GM21367 (cell line): ENCODE measurements around the gene DNAJC15.
"Not testable (repeated sequence)": the region's sequence is repeated elsewhere in the genome, so short reads cannot be mapped to it uniquely, and the experiment has no call there.

ENCODE experiments used
- ATAC-seq: cut with Tn5 transposase; IDR thresholded peaks from one replicate; pipeline ENCODE4 v1.9.1; 2021; ENCODE audit not compliant: unreplicated experiment

Gene DNAJC15

GRCh38 chr13:43042410-43042921 lies 19.1 kb downstream of the DNAJC15 start:
- no peak for ATAC-seq

DNA sequence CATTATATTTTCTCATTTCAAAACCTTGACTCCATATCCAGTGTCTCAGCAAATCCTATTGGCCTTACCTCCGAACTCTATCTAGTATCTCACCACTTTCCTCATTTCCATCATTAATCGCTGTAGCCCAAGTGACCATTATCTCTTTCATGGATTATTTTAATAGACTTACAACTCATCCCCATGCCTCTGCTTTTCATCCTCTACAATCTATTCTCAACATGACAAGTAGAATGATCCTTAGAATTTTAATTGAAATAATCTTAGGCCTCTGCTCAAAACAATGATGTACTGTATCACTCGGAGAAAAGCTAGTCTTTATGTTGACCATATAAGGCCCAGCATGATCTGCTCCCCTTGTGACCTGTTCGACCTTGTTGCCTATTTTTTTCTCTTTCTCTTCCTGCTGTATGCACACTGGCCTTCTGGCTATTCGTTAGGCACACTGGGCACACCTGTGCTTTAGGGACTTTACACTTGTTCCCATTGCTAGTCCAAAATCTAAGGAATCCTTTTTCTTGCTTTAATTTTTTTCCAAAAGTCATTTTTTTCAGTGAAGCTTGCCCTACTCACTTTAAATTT lies 21.4 kb downstream of the DNAJC15 start:
- ATAC-seq: no peak

DNA sequence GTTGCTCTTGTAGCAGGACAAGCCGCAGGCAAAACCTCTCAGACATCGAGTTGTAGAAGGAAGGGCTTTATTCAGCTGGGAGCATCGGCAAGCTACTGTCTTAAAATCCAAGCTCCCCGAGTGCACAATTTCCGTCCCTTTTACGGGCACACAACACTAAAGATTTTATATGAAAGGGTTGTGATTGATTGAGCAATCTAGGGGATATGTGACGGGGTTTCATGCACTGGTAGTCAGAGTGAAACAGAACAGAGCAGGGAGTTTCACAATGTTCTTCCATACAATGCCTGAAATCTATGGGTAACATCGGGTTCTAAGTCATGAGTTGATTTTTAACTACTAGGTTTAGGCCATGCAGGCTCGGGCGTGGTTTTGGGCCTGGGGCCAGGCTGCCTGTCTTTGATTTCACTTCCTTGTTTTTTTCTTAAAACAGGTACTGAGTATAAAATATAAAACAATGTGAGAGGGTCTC lies 22.0 kb downstream of the DNAJC15 start:
- not testable (repeated sequence) for ATAC-seq

DNA sequence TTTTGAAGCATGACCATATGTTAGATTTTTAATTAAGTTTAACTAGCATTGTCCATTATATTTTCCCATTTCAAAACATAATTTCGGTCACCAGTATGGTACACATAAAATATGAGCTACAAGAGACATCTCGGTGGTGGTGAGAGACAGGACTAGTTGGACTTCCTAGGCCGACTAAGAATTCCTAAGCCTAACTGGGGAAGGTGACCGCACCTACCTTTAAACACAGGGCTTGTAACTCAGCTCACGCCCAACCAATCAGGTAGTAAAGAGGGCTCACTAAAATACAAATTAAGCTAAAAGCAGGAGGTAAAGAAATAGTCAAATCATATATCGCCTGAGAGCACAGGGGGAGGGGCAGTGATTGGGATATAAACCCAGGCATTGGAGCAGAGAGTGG lies 22.9 kb downstream of the DNAJC15 start:
- no peak for ATAC-seq

GRCh38 chr13:43054803-43055802 lies 31.7 kb downstream of the DNAJC15 start:
- no peak for ATAC-seq

DNA sequence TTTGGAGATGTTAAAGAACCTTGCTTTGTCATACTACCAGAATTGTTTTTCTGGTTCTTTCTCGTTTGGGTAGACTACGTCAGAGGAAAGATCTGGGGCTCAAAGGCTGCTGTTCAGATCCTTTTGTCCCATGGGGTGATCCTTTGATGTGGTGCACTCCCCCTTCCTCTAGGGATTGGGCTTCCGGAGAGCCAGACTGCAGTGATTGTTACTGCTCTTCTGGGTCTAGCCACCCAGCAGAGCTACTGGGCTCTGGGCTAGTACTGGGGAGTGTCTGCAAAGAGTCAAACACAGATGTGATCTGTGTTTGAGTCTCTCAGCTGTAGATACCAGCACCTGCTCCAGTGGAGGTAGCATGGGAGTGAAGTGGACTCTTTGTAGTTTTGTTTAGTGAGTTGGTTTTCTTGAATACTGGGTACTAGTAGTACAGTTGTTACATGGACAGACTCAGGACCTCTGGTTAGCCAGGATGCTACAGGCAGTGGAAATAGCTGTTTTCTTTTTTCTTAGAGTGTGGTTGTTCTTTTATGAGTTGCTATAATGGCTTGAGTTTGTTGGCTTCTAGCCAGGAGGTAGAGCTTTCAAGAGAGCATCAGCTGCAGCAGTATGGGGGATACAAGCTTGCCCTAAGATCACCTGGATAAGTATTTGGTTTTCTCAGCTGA lies 34.4 kb downstream of the DNAJC15 start:
- ATAC-seq: no peak

DNA sequence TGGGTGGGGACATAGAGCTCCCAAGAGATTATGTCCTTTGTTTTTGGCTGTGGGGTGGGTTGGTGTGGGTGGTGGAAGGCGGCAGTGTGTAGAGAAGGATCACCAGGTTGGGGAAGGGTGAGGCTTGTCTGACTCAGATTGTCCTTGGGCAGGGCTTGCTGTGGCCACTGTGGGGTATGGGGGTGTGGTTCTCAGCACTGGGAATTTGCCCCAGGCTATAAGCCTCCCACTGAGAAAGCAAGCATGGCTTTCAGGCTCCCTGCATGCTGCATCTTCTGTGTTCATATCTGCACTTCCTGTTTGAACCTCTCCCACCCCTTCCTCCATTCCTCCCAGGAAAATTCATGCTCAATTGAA lies 34.9 kb downstream of the DNAJC15 start:
- ATAC-seq: no peak

GRCh38 chr13:43058831-43059230 lies 35.4 kb downstream of the DNAJC15 start:
- no peak for ATAC-seq

DNA sequence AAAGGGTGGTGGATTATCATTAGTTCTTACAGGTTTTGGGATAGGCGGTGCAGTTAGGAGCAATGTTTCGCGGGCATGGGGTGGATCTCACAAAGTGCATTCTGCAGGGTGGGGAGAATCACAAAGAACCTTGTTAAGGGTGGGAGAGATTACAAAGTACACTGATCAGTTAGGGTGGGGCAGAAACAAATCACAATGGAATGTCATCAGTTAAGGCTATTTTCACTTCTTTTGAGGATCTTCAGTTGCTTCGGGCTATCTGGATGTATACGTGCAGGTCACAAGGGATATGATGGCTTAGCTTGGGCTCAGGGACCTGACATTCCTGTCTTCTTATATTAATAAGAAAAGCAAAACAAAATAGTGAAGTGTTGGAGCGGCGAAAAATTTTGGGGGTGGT lies 36.4 kb downstream of the DNAJC15 start:
- not testable (repeated sequence) for ATAC-seq

DNA sequence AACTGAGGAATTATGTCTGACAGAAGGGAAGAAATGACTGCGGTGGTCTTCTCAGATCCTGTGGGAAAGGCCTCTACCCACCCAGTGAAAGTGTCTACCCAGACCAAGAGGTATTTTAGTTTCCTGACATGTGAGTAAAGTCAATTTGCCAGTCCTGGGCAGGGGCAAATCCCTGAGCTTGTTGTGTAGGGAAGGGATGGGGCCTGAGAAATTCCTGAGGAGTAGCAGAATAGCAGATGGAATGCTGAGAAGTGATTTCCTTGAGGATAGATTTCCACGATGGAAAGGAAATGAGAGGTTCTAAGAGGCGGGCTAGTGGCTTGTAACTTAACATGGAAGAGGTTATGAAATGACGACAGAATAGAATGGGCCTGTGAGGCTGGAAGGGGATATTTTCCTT lies 37.4 kb downstream of the DNAJC15 start:
- not testable (repeated sequence) for ATAC-seq

DNA sequence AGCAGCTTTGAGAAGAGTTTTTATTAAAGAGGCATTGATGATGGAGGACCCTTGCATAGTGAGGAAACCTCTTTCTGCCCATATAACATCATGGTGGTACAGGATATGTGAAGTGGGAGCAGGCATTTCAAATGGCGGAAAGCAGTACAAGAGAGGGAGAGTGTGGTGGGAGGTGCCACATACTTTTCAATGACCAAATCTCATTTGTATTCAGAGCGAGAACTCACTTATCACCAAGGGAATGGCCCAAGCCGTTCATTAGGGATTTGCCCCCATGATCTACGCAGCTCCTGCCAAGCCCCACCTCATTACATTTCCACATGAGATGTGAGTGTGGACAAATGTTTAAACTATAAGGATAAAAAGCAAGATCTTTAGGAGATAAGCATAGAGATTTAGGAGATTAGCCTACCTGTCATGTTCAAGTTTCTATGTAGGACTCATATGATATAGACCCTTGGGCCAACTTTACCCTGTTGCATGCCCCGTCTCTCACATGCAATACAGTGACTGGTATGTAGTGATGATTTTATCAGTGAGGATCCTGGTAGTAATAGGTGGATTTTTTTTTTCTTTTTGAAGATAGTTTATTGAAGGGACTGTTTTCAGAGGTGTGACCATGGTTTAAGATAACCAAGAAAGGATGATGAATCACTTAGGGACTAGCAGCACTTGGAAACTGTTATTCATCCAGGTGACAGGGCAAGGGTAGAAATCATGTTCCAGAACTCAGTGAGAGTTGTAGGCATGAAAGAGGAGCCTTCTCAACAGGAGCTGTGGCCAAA lies 38.3 kb downstream of the DNAJC15 start:
- ATAC-seq: no peak

- ATAC-seq: no peak
Measured at GRCh38 chr13:43071824-43072223, 48.4 kb downstream of the DNAJC15 start.

- ATAC-seq: no peak
Measured at GRCh38 chr13:43072394-43072793, 49.0 kb downstream of the DNAJC15 start.

- ATAC-seq: peak; percentile 58
Measured at GRCh38 chr13:43074824-43075510, 51.6 kb downstream of the DNAJC15 start.

DNA sequence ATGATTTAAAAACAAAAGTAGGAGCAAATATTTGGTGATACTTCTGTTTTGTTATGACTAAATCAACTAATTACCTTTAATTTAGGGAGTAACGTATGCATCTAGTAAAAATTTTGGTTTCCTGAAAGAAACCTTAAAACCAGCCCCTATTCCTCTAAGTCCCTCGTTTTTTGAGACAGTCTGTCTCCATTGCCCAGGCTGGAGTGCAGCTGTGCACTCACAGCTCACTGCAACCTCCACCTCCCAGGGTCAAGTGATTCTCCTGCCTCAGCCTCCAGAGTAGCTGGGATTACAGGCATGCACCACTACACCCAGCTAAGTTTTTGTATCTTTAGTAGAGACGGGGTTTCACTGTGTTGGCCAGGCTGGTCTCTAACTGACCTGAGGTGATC lies 52.1 kb downstream of the DNAJC15 start:
- not testable (repeated sequence) for ATAC-seq

GRCh38 chr13:43077046-43077445 lies 53.7 kb downstream of the DNAJC15 start:
- no peak for ATAC-seq

- ATAC-seq: no peak
Measured at GRCh38 chr13:43077461-43077860, 54.1 kb downstream of the DNAJC15 start.

- ATAC-seq: no peak
Measured at GRCh38 chr13:43077906-43078305, 54.5 kb downstream of the DNAJC15 start.

GRCh38 chr13:43078399-43078798 lies 55.0 kb downstream of the DNAJC15 start:
- no peak for ATAC-seq

DNA sequence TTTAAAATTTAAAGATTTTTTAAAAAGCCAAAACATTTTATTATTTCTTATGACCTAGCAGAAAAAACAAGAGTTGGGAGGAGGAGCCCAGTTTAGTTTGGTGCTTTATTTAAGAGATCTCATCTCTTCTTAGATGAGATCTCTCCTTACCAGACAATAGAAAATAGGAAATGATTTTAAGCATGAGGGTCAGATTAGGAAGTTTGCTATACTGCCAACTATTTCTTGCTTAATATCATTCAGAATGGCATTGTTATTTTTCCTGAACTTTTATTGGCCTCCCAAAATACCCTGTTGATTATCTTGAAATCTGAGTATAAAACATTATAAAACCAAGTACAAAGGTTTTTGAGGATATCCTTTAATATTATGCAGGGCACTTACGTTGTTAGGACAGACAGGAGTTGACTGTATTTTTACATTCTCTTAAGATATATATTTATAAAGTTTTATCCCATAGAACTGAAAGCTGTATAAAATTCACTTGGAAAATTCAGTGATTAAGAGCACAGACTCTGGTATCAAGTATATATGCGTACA lies 56.1 kb downstream of the DNAJC15 start:
- no peak for ATAC-seq
